GM21367 (cell line): Measurements from ENCODE around the gene HOMEZ.
A peak's percentile ranks its signal among the peaks of the same experiment; 100 is the strongest.
"Not testable (repeated sequence)": the region's sequence is repeated elsewhere in the genome, so short reads cannot be mapped to it uniquely, and the experiment has no call there.

Experiments
- ATAC-seq: cut with Tn5 transposase; IDR thresholded peaks from one replicate; pipeline ENCODE4 v1.9.1; 2021; ENCODE audit not compliant: unreplicated experiment

The HOMEZ gene

DNA sequence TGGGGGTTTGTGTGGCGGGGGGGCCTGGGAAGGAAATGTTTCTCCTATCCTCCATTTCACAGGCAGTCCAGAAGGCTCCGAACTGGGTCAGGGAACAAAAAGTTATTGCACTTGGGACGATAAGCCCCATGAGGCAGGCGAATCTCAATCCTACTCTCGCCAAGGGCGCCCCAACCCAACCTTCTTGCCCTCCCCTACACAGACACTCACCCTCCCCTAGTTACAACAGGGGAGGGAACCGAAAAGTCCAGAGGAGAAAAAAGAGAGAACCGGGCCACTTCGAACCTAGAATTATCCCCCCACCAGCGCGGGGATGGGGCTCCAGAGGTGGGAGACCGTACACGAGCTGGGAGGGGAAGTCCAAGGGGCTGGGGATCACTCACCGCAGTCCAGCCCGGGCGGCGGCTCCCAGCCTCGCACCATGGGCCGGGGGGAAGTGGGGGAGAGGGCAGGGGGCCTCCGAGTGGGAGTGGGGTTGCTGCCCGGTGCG lies 357 bp downstream of the HOMEZ start:
- peak; percentile 18 for ATAC-seq

DNA sequence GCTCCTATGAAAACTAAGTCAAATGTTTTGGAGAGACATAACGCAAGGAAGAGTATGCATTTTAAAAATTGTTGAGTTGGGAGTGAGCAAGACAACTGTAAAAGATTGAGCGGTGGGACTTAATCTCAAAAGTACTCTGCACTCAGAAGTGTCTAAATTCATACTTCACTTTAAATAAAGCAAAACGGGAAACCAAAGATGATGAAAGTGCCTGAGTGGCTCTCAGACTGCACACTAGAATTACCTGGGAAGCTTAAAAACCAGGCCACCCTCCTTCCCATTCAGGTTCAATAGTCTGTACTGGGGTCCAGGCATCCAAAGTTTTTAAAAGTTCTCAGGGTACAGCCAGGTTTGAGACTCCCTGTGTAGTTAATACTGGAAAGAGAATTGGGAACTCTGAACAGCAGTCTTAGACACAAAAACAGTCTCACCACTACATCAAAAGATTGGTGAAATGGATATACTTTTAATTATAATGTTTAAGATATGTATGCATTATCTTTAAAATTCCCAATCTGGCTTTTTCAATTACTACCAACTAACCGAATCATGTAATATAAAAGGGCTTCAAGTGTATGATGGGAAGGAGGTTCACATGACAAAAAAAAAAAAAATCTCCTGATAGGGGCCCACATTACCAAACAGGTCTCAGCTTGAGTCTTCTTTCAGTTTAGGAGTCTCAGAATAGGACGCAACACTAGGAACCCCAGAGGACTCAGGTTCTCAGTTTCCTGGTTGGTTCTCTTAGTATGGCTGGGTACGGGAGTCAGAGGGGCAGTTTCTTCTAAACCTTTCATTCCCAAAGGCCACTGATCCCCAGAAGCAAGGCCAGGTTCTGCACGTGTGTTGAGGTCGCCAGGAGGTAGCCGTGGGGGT lies 1.0 kb downstream of the HOMEZ start:
- no peak for ATAC-seq

DNA sequence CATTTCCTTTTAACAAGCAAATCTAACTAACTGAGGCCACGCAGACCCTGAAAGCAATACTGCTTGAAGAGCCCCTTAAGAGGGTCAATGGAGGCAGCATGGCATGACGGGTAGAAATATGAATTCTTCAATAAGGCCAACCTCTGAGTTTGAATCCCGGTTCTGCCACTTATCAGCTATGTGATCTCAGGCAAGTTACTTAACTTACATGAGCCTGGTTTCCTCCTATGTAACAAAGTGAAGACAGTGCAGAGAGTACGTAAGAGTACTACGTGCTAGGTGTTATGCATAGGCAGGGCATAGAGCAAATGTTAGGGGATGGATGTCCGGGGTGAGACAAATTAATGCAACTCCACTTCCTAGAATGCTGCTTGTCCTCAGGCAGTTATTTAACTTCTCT lies 4.7 kb downstream of the HOMEZ start:
- no peak for ATAC-seq

DNA sequence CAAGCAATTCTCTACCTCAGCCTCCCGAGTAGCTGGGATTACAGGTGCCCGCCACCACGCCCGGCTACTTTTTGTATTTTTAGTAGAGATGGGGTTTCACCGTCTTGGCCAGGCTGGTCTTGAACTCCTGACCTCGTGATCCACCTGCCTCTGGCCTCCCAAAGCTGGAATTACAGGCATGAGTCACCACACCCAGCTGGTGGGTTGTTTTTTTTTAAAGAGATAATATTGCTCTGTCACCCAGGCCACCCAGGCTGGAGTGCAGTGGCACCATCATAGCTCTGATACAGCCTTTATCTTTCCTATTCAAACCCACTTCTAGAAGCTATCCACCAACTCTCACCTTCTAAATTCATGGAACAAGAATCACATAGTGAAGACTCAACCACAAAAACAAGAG lies 8.0 kb downstream of the HOMEZ start:
- not testable (repeated sequence) for ATAC-seq

DNA sequence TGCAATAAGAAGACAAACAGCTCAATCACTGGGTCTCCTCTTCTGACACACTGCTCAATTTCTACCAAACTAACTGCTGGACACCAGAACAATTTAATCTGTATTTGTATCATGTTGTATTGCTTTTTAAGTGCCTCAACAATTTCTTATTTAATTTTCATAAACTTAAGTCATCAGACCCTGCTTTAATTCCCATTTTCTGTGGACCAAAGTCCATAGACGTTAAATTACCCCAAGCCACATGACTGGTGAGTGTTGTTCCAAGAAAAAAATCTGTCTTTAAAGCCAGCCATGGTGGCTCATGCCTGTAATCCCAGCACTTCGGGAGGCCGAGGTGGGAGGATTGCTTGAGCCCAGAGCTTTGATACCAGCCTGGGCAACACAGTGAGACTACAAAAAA lies 8.7 kb downstream of the HOMEZ start:
- no peak for ATAC-seq

DNA sequence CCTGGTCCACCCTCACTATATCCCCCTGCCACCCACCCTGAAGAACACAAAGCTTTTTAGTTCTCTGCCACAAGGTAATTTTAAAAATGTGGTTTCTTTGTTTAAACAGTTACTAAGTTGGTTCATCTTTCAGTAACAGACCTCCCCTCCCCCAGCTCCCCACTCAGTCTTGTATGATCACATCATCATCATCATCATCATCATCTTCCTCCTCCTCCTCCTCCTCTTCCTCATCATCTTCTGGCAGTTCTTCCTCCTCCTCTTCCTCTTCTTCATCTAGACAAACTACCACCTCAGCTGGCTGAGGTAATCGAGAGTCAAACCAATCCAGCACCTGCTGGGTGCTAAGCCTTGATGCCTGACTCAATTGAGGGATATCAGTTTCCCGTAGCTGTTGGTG lies 10.5 kb downstream of the HOMEZ start:
- ATAC-seq, result no peak

DNA sequence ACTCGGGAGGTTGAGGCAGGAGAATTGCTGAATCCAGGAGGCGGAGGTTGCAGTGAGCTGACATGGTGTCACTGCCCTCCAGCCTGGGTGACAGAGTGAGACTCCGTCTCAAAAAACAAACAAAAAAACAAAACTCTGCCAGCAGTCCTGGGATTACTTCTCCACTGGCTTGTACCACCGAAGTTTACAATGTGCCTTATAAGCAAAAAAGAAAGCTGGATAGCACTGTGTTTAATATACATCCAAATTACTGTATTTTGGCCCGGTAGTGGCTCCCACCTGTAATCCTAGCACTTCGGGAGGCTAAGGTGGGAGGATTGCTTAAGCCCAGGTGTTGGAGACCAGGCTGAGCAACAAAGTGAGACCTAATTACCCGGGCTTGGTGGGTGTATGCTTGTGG lies 16.7 kb downstream of the HOMEZ start:
- ATAC-seq, result no peak

DNA sequence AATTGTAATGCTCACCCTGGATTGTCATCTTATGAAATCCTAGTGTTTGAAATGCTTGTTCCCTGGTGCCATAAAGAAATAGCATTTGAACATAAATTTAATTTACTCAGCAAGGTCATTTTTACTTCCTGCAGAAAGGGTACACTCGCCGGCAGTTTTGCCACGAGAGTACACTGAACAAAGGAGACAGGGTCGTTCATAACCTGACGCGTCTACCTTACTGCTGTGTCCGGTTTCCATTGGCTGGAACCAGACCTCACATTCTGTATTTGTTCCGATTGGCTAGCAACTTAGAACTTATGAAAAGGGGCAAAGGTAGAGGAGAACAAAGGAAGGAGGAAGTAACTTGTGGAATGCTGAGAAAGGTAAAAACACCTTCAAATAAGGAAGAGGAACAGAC lies 25.1 kb downstream of the HOMEZ start:
- ATAC-seq, result not testable (repeated sequence)

DNA sequence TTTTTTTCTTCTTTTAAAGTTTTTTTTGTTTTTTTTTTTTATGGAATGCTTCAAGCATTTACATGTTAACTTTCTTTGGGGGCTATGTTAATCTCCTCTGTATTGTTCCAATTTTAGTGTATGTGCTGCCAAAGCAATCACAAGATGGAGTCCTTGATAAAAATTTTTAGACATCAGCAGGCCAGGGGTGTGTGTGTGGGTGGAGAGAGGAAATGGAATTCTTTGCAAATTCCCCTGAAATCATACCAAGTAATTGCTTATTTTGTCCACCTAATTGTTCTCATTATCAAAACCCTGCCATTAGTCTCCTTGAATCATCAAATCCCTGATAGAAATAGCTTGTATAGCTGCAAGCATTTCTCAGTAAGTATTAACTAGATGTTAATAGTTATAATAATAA lies 26.5 kb downstream of the HOMEZ start:
- ATAC-seq, result no peak

DNA sequence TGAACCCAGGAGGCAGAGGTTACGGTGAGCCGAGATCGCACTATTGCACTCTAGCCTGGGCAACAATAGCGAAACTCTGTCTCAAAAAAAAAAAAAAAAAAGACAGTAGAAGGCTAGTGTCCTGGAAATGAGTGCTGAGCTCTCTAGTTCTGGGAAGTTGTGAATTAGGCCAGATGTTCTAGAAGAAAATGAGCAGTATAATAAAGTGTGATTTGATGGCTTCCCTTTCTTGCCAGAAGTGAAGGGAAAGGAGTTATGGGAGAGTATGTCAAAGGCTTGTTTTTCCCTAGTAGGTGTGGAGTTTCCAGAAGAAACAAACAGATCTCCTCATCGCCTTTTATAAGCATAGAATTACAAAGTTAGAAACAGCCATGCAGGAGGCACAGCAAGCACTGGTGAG lies 27.7 kb downstream of the HOMEZ start:
- no peak for ATAC-seq

DNA sequence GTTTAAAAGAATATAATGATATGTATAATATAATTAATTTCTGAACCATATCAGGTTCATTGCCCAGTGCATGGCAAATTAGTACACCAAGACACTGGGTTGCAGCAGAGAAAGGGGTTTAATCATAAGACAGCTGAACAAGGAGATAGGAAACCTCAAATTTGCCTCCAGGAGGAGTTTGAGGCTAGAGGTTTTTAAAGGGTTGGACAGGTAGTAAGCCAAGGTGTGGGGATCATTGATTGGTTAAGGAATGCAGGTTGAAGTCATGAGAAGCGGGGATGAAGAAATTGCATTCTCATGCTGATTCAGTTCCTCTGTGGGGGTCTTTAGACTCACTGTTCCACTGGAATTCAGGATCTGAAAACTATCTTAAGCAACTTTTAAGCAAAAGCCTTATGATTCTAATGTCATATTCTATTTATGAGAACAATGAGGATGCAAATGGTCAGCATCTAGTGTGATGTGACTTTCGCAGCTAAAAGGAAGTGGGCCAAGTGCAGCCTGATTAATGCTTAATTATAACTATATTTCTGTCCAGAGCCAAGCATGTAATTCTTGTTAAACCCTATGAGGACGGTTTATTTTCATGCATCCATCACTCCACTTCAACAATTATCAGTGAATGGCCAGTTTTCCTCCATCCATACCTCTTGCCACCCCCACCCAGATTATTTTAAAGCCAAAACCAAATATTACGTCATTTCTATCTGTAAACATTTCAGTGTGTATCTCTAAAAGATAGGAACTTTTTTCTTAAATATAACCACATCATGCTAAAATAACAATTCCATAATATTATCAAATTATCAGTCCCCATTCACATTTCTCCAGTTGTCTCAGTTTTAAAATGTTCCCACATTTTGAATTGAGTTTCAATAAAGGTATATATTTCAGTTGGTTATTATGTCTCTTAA lies 33.3 kb downstream of the HOMEZ start:
- no peak for ATAC-seq

DNA sequence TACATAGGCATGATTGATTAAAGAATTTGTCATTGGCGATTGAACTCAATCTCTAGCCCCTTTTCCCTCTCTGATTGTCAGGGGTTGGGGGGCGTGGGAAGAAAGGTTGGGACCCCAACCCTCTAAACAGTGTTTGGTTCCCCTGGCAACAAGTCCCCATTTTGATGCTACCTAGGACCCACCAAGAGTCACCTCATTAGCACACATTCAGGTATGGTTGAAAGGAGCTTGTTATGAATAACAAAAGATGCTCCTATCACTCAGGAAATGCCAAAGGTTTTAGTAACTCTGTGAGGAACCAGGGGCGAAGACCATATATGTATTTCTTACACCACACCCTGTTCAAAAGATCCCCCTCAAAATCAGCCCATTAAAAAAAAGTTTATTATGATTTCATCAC lies 33.9 kb downstream of the HOMEZ start:
- no peak for ATAC-seq

DNA sequence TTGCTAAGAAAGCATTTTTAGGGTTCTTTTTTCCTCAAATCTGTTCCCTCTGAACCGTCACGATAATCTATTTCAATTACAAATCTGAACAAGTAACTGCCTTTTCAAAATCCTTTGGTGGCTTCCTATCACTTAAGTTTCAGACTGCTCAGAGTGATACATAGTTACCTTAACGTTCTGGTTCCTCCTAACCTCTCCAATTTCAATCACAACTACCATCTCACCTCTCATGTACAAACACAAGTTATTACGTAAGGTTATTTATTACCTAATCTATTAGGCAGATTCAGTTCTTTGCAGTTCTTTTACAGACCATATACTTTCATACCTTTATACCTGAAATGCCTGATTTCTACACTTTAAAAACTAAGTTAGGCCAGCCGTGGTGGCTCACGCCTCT lies 36.1 kb downstream of the HOMEZ start:
- ATAC-seq, result no peak

DNA sequence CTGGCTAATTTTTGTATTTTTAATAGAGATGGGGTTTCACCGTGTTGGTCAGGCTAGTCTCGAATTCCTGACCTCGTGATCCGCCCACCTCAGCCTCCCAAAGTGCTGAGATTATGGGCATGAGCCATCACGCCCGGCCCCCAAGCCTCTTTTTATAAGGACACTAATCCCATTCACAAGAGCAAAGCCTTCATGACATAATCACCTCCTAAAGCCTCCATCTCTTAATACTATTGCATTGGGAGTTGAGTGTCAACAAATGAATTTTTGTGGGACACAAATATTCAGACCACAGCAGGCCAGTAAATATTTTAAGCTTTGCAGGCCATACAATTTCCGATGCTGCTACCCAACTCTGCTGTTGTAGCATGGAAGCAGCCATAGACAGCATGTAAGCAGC lies 37.3 kb downstream of the HOMEZ start:
- ATAC-seq, result no peak

DNA sequence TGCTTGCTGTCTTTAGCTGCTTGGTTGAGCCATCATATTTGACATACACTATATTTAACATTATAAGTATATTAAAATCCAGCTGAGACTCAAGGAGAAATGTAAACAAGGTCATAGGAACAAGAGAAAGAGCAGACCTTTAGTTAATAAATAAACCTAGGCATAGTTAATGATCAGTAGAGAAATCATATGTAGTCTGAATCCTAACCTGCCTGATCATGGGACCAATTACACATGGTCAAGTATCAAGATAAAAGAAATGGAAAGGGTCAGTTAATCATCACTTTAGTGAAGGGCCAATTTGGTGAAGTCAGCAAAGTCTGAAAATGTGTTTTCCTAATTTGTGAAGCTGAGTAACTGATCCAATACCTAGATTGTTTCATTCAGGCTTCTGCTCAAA lies 40.6 kb downstream of the HOMEZ start:
- no peak for ATAC-seq

DNA sequence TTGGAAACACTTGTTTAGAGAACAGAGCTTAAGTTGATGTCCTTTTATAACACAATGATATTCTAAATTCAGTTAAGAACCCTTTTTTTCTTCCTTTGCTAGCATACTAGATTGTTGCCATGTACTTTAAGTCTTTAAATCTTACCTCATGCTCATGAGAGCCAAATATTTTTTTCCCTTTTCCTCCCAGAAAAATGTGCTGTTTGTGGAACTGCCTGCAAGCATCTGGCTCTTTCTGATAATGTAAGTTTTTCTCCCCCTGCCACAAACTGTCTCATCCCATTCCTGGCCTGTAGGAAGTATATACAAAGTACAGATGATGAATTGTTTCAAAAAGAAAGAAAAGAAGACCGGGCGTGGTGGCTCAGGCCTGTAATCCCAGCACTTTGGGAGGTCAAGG lies 42.9 kb downstream of the HOMEZ start:
- ATAC-seq, result no peak

DNA sequence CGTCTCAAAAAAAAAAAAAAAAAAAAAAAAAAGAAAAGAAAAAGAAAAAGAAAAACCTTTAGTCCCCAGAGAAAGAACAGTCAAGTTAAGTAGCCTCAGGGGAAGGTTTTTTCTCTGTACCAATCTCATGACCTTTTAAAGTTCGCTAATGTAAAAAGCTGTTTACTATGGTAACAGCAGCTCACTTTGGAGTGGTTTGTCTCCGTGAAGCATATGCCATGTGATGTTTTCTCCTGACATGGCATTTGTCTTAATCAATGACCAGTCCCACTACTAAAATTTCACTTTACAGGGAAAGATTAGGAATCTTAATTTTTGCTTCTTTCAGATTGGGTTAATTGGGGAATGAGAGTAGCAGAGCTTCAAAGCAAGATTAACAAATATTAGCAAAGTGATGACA lies 43.9 kb downstream of the HOMEZ start:
- no peak for ATAC-seq

DNA sequence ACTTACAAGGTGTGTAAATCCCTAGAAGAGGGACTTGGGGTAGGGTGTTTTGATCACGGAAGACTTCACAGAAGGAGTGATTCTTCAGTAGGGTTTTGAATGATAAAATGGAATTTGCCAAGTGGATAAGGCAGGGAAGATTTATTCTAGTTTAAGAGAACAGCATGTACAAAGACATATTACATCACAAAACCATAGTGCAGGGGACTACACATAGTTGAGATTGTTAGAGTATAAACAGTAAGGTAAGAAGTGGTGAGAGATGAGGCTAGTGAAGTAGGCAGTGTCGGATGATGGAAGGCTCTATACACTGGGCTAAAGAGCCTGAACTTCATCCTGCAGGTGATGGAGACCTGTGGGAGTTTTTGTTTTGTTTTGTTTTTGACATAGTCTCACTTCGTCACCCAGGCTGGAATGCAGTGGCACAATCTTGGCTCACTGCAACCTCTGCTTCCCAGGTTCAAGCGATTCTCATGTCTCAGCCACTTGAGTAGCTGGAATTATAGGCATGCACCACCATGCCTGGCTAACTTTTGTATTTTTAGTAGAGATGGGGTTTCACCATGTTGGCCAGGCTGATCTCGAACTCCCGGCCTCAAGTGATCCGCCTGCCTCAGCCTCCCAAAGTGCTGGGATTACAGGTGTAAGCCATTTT lies 44.7 kb downstream of the HOMEZ start:
- not testable (repeated sequence) for ATAC-seq

DNA sequence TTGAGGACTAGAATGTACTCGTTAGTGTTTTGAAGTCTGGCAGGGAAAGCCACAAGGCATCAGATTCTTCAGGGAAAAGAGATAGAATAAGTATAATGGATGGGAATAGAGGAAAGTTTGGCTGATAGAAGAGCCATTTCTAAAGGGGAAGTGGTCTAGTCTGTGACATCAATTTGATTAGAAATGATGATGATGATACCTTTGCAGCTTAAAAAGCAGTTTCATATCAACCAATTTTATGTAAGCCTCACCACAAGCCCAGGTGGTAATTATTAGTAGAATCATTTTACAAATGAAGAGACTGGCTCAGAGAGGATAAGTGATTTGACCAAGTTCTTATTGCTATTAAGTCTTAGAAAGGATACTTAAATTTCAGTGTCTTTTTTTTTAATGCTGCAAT lies 45.3 kb downstream of the HOMEZ start:
- no peak for ATAC-seq

DNA sequence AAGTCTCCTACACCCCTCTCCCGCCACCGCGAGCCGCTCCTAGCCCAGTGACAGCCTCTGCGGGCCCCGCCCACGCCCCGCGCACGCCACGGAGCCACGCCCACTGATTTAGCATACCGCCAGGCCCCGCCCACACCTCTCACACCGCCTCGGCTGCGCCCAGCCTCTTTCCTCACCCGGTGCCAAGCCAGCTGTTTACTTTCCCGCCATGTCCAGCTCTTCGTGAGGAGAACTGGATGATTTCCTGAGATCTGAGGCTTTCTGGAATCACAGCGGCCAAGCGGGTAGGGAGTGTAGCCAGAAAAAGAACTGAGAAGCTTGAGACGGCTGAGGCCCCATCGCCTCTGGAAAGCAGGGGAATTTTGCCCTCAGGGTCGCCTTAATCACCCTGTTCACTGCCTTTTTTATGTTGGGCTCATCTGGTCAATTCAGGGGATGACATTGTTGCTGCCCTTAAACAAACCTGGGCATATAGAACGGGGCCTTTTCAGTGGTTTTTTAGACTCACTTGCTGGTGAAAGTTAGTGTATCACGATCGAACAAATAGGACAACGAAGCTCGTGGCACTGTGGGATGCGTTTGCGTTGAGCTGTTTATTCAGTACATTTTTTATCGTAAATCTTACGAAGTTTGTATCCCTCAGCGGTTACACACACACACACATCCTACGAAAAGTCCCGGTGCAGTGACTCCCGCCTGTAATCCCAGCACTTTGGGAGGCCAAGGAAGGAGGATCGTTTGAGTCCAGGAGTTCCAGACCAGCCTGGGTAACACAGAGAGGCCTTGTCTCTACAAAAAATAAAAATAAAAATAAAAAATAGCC lies 47.9 kb downstream of the HOMEZ start, which contains the start of gene RNF212B:
Gene RNF212B (plus strand): TSS at position 165 of the 823 bp plus-strand sequence. CDS start 2,410 bp downstream, outside the sequence.
- ATAC-seq, result no peak
